ENCODE data around the gene MACC1.

MACC1 gene

DNA sequence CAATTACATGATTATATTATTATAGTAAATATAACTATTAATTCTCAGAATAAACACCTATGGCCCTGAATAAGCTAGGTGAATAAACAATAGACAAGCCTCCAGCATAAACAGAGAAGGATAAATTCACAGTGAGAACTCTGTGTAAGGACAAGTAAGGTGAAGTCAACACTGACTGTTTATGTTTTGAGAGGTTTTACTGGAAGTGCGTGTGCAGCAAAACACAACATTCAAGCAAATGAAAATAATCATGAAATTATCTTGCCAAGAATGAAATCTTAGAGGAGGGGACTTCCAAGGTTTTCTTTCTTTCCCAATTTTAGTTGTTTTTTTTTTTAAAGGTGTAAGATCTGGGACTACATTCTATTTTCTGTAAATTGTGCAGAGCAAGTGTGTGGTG, 112.5 kb downstream of the MACC1 start:
- Histone ChIP-seq H3K9ac (ENCODE audit: low read depth, low read length) (no peak overlapping the region), H3K36me3 (ENCODE audit: insufficient read depth, low read length) (peaks cover 10% of the 10 kb centered on the region), H3K9me3 (ENCODE audit: control insufficient read depth, insufficient read depth, low read length) (no peaks in the 10 kb centered on the region), H3K4me1 (ENCODE audit: insufficient read depth, low read length) (peaks cover 6% of the 10 kb centered on the region; the same call in 1 of the 2 replicates)

- no peaks in the 10 kb centered on the region for H3K9me3 ChIP-seq (ENCODE audit: control insufficient read depth, insufficient read depth, low read length)
- no peak overlapping the region for H3K9ac ChIP-seq (ENCODE audit: low read depth, low read length)
- H3K36me3 ChIP-seq (ENCODE audit: insufficient read depth, low read length): peaks cover 10% of the 10 kb centered on the region
- peaks cover 8% of the 10 kb centered on the region; the same call in 1 of the 2 replicates for H3K4me1 ChIP-seq (ENCODE audit: insufficient read depth, low read length)
Observed at GRCh38 chr7:20102982-20103381, 114.2 kb downstream of the MACC1 start.

- H3K9ac ChIP-seq (ENCODE audit: low read depth, low read length): no peak overlapping the region
Observed at GRCh38 chr7:20095862-20096261, 121.3 kb downstream of the MACC1 start.

GRCh38 chr7:20095436-20095835, 121.7 kb downstream of the MACC1 start:
- H3K36me3 ChIP-seq (ENCODE audit: insufficient read depth, low read length): peaks cover 6% of the 10 kb centered on the region; the same call in 1 of the 2 replicates
- H3K4me1 ChIP-seq (ENCODE audit: insufficient read depth, low read length): peaks cover 8% of the 10 kb centered on the region
- no peak overlapping the region for H3K9ac ChIP-seq (ENCODE audit: low read depth, low read length)
- H3K9me3 ChIP-seq (ENCODE audit: control insufficient read depth, insufficient read depth, low read length): no peaks in the 10 kb centered on the region

More at GRCh38 chr7:20095862-20096261, 121.3 kb downstream of the MACC1 start:
- no peaks in the 10 kb centered on the region for H3K9me3 ChIP-seq (ENCODE audit: control insufficient read depth, insufficient read depth, low read length)
- H3K4me1 ChIP-seq (ENCODE audit: insufficient read depth, low read length): peaks cover 8% of the 10 kb centered on the region
- H3K36me3 ChIP-seq (ENCODE audit: insufficient read depth, low read length): peaks cover 6% of the 10 kb centered on the region; the same call in 1 of the 2 replicates

DNA sequence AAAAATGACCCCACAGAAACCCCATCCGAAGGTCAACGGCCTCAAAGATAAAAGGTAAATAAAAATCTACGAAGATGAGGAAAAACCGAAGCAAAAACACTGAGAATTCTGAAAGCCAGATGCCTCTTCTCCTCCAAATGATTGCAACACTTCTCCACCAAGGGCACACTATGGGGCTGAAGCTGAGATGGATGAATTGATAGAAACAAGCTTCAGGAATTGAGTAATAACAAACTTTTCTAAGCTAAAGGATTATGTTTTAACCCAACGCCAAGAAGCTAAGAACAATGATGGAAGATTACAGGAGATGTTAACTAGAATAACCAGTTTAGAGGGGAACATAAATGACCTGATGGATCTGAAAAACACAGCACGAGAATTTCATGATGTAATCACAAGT, 127.8 kb downstream of the MACC1 start:
- Histone ChIP-seq H3K9me3 (ENCODE audit: control insufficient read depth, insufficient read depth, low read length) (no peaks in the 10 kb centered on the region), H3K9ac (ENCODE audit: low read depth, low read length) (no peak overlapping the region), H3K4me1 (ENCODE audit: insufficient read depth, low read length) (peaks cover 6% of the 10 kb centered on the region; the same call in 1 of the 2 replicates), H3K36me3 (ENCODE audit: insufficient read depth, low read length) (peaks cover 3% of the 10 kb centered on the region)

- H3K9me3 ChIP-seq (ENCODE audit: control insufficient read depth, insufficient read depth, low read length): no peaks in the 10 kb centered on the region
- H3K4me1 ChIP-seq (ENCODE audit: insufficient read depth, low read length): peaks cover 32% of the 10 kb centered on the region
- no peaks in the 10 kb centered on the region; the same call in 1 of the 2 replicates for H3K36me3 ChIP-seq (ENCODE audit: insufficient read depth, low read length)
- no peak overlapping the region for H3K9ac ChIP-seq (ENCODE audit: low read depth, low read length)
Observed at GRCh38 chr7:20085086-20085485, 132.1 kb downstream of the MACC1 start.

Data from ES-I3 (cell line).